ENCODE measurements around the gene C2orf15.

- TF ChIP-seq POLR2A (IDR thresholded peaks at IDR 0.05; ENCODE audit: low read length): no peak
- no peak for TF ChIP-seq GATA1 (IDR thresholded peaks at IDR 0.05; ENCODE audit: low read depth, low read length)
These were observed 40.1 kb downstream of the C2orf15 start for GRCh38 chr2:99181624-99182000.
